ENCODE data around the gene NDUFB2.
"Not testable (repeated sequence)": the region's sequence is repeated elsewhere in the genome, so short reads cannot be mapped to it uniquely, and the experiment has no call there.

Gene NDUFB2

GRCh38 chr7:140691376-140692045 is 5.0 kb upstream of the NDUFB2 start:
- H3K9ac ChIP-seq (ENCODE audit: insufficient read length): no peak overlapping the region
- H3K9me3 ChIP-seq (ENCODE audit: low read depth, low read length): no peaks in the 10 kb centered on the region
- no peak overlapping the region for H3K4me3 ChIP-seq
- H3K27ac ChIP-seq: no peak overlapping the region
- no peaks in the 10 kb centered on the region; the same call in 1 of the 2 replicates for H3K36me3 ChIP-seq (ENCODE audit: insufficient read depth, low read length)
- TF ChIP-seq FOXP2 (optimal IDR thresholded peaks at IDR 0.05; ENCODE audit: control extremely low read depth, extremely low read length, insufficient read depth) (no peak), EZH2 (IDR thresholded peaks at IDR 0.05) (no peak), POLR2AphosphoS5 (IDR thresholded peaks at IDR 0.05; ENCODE audit: borderline replicate concordance, low read depth, low read length) (no peak)
- DNase-seq (ENCODE audit: low read depth, low spot score): no peak

GRCh38 chr7:140693849-140694248 is 2.7 kb upstream of the NDUFB2 start:
- H3K9me3 ChIP-seq (ENCODE audit: low read depth, low read length); H3K36me3 ChIP-seq (ENCODE audit: insufficient read depth, low read length); DNase-seq (ENCODE audit: low read depth, low spot score); H3K4me3 ChIP-seq; H3K27ac ChIP-seq; H3K9ac ChIP-seq (ENCODE audit: insufficient read length): not testable (repeated sequence)

- TF ChIP-seq POLR2AphosphoS5 (IDR thresholded peaks at IDR 0.05; ENCODE audit: borderline replicate concordance, low read depth, low read length) (no peak), EZH2 (IDR thresholded peaks at IDR 0.05) (no peak), FOXP2 (optimal IDR thresholded peaks at IDR 0.05; ENCODE audit: control extremely low read depth, extremely low read length, insufficient read depth) (no peak)
- no peak for DNase-seq (ENCODE audit: low read depth, low spot score)
- Histone ChIP-seq H3K9me3 (ENCODE audit: low read depth, low read length) (no peaks in the 10 kb centered on the region), H3K4me3 (no peak overlapping the region), H3K36me3 (ENCODE audit: insufficient read depth, low read length) (no peaks in the 10 kb centered on the region; the same call in 1 of the 2 replicates), H3K9ac (ENCODE audit: insufficient read length) (no peak overlapping the region), H3K27ac (no peak overlapping the region)
Measured at GRCh38 chr7:140694592-140694991, 1.9 kb upstream of the NDUFB2 start.

GRCh38 chr7:140695381-140695780 is 1.1 kb upstream of the NDUFB2 start:
- Histone ChIP-seq H3K9ac (ENCODE audit: insufficient read length) (no peak overlapping the region), H3K27ac (no peak overlapping the region), H3K36me3 (ENCODE audit: insufficient read depth, low read length) (no peaks in the 10 kb centered on the region; the same call in 1 of the 2 replicates), H3K9me3 (ENCODE audit: low read depth, low read length) (no peaks in the 10 kb centered on the region), H3K4me3 (no peak overlapping the region)
- TF ChIP-seq FOXP2 (optimal IDR thresholded peaks at IDR 0.05; ENCODE audit: control extremely low read depth, extremely low read length, insufficient read depth) (no peak), POLR2AphosphoS5 (IDR thresholded peaks at IDR 0.05; ENCODE audit: borderline replicate concordance, low read depth, low read length) (no peak), EZH2 (IDR thresholded peaks at IDR 0.05) (no peak)
- DNase-seq (ENCODE audit: low read depth, low spot score): no peak

- H3K27ac ChIP-seq: no peak overlapping the region
- H3K9me3 ChIP-seq (ENCODE audit: low read depth, low read length): no peaks in the 10 kb centered on the region
- peak overlapping the region; percentile 76 for H3K9ac ChIP-seq (ENCODE audit: insufficient read length)
- peak; percentile 8 for DNase-seq (ENCODE audit: low read depth, low spot score)
- no peaks in the 10 kb centered on the region; the same call in 1 of the 2 replicates for H3K36me3 ChIP-seq (ENCODE audit: insufficient read depth, low read length)
- TF ChIP-seq FOXP2 (optimal IDR thresholded peaks at IDR 0.05; ENCODE audit: control extremely low read depth, extremely low read length, insufficient read depth) (no peak), EZH2 (IDR thresholded peaks at IDR 0.05) (no peak), POLR2AphosphoS5 (IDR thresholded peaks at IDR 0.05; ENCODE audit: borderline replicate concordance, low read depth, low read length) (no peak)
- H3K4me3 ChIP-seq: peak overlapping the region; percentile 94
Measured at GRCh38 chr7:140696024-140696679, 356 bp upstream of the NDUFB2 start.

- Histone ChIP-seq H3K9ac (ENCODE audit: insufficient read length) (peak overlapping the region; percentile 76), H3K27ac (no peak overlapping the region), H3K4me3 (peak overlapping the region; percentile 94), H3K9me3 (ENCODE audit: low read depth, low read length) (no peaks in the 10 kb centered on the region), H3K36me3 (ENCODE audit: insufficient read depth, low read length) (no peaks in the 10 kb centered on the region; the same call in 1 of the 2 replicates)
- TF ChIP-seq FOXP2 (optimal IDR thresholded peaks at IDR 0.05; ENCODE audit: control extremely low read depth, extremely low read length, insufficient read depth): no peak
- no peak for TF ChIP-seq POLR2AphosphoS5 (IDR thresholded peaks at IDR 0.05; ENCODE audit: borderline replicate concordance, low read depth, low read length)
- no peak for TF ChIP-seq EZH2 (IDR thresholded peaks at IDR 0.05)
- no peak for DNase-seq (ENCODE audit: low read depth, low spot score)
Measured at GRCh38 chr7:140697447-140698143, 1.1 kb downstream of the NDUFB2 start.

GRCh38 chr7:140698477-140698876 is 2.0 kb downstream of the NDUFB2 start:
- DNase-seq (ENCODE audit: low read depth, low spot score): no peak
- no peak overlapping the region for H3K9ac ChIP-seq (ENCODE audit: insufficient read length)

GRCh38 chr7:140702774-140703173 is 6.3 kb downstream of the NDUFB2 start:
- H3K9ac ChIP-seq (ENCODE audit: insufficient read length): no peak overlapping the region
- H3K36me3 ChIP-seq (ENCODE audit: insufficient read depth, low read length): peaks cover 32% of the 10 kb centered on the region
- no peak overlapping the region for H3K27ac ChIP-seq
- H3K9me3 ChIP-seq (ENCODE audit: low read depth, low read length): no peaks in the 10 kb centered on the region
- H3K4me3 ChIP-seq: no peak overlapping the region
- TF ChIP-seq POLR2AphosphoS5 (IDR thresholded peaks at IDR 0.05; ENCODE audit: borderline replicate concordance, low read depth, low read length): no peak
- no peak for DNase-seq (ENCODE audit: low read depth, low spot score)

More at GRCh38 chr7:140698477-140698876, 2.0 kb downstream of the NDUFB2 start:
- no peak overlapping the region for H3K27ac ChIP-seq
- no peaks in the 10 kb centered on the region for H3K9me3 ChIP-seq (ENCODE audit: low read depth, low read length)
- peak overlapping the region; percentile 94 for H3K4me3 ChIP-seq
- TF ChIP-seq POLR2AphosphoS5 (IDR thresholded peaks at IDR 0.05; ENCODE audit: borderline replicate concordance, low read depth, low read length) (no peak), EZH2 (IDR thresholded peaks at IDR 0.05) (no peak), FOXP2 (optimal IDR thresholded peaks at IDR 0.05; ENCODE audit: control extremely low read depth, extremely low read length, insufficient read depth) (no peak)
- peaks cover 7% of the 10 kb centered on the region; the same call in 1 of the 2 replicates for H3K36me3 ChIP-seq (ENCODE audit: insufficient read depth, low read length)

Data from SK-N-MC (cell line).